RWPE1 (cell line): ENCODE measurements around the gene NPEPL1.

Source experiments
- CTCF ChIA-PET: fragments of 350-600 bp; sonication (Branson Sonifier 250); formaldehyde crosslinking; extraction: SDS; loops from one replicate; lab custom pipeline; 2021; lab: Yijun Ruan, JAX
- POLR2A ChIA-PET: fragments of 400-600 bp; formaldehyde crosslinking; extraction: SDS; loops from one replicate; lab custom pipeline; 2020; ENCODE audit warnings: antibody characterized with exemption; ENCODE audit not compliant: low non-redundant PET; lab: Yijun Ruan, JAX
- DNase-seq: peaks from one replicate; pipeline ENCODE4 v3.0.0; 2012; ENCODE audit warnings: low spot score
- H3K27ac ChIP-seq: fragments of 450-650 bp; 2 replicates; pipeline ENCODE4 v1.5.1; 2017
- CTCF ChIP-seq: fragments of 450-650 bp; conservative IDR thresholded peaks from 2 replicates; pipeline ENCODE4 v1.5.1; 2017; ENCODE audit warnings: low read depth, mild to moderate bottlenecking

The NPEPL1 gene

GRCh38 chr20:58708246-58708931 is 15.8 kb downstream of the NPEPL1 start:
- DNase-seq, result no peak
- POLR2A ChIA-PET, result no interaction called here
- CTCF ChIA-PET, result no interaction called here
- TF ChIP-seq CTCF, result no peak
- H3K27ac ChIP-seq, result no peak overlapping the region

GRCh38 chr20:58709013-58709702 is 16.6 kb downstream of the NPEPL1 start:
- no peak for TF ChIP-seq CTCF
- no peak for DNase-seq
- H3K27ac ChIP-seq, result no peak overlapping the region
- ChIA-PET POLR2A (no interaction called here), CTCF (no interaction called here)

- DNase-seq, result no peak
- CTCF ChIA-PET, result no interaction called here
- POLR2A ChIA-PET, result no interaction called here
- no peak overlapping the region for H3K27ac ChIP-seq
- TF ChIP-seq CTCF, result no peak
These were observed 17.1 kb downstream of the NPEPL1 start for GRCh38 chr20:58709703-58710039.

- ChIA-PET POLR2A (no interaction called here), CTCF (interaction anchor here (0.6 kb wide), 1 partner anchor 154 kb away, joined by 3 read pairs; no protein-coding TSS in a partner anchor)
- no peak overlapping the region for H3K27ac ChIP-seq
- DNase-seq, result no peak
- TF ChIP-seq CTCF, result no peak
These were observed 18.1 kb downstream of the NPEPL1 start for GRCh38 chr20:58710481-58711265.

- ChIA-PET CTCF (interaction anchor here (0.6 kb wide), 1 partner anchor 153 kb away, joined by 3 read pairs; no protein-coding TSS in a partner anchor), POLR2A (no interaction called here)
- DNase-seq, result no peak
- no peak overlapping the region for H3K27ac ChIP-seq
- TF ChIP-seq CTCF, result no peak
These were observed 18.9 kb downstream of the NPEPL1 start for GRCh38 chr20:58711266-58712051.

GRCh38 chr20:58712151-58712791 is 19.7 kb downstream of the NPEPL1 start:
- ChIA-PET POLR2A (no interaction called here), CTCF (no interaction called here)
- no peak overlapping the region for H3K27ac ChIP-seq
- no peak for TF ChIP-seq CTCF
- DNase-seq, result no peak
